ENCODE results near the gene TTLL5.

Gene TTLL5

DNA sequence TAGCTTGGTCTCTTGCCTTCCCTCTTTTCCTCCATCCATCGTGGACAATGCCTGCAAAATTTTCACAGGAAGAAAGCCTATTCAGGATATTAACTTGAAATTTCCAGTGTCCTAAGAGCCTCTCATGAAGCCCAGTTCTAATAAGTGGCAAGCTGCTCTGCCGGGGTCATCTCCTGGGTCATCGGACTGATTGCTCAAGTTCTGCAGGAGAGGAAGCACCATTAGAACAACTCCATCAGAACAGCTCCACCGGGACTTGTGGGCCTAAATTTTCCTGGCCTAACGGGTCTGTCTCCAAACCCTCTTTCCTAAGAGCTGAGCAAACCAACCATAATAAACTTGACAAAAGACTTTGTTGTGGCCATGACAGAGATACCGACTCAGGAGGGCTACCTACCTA lies 14.3 kb upstream of the TTLL5 start:
- Histone ChIP-seq H3K9ac (no peak overlapping the region), H3K4me2 (no peak overlapping the region), H4K20me1 (ENCODE audit: insufficient read depth) (no peaks in the 10 kb centered on the region), H3K27me3 (ENCODE audit: insufficient read depth, low read depth) (no peaks in the 10 kb centered on the region), H3K4me1 (ENCODE audit: low read depth, poor library complexity, severe bottlenecking) (no peaks in the 10 kb centered on the region), H2AFZ (ENCODE audit: low read depth) (no peak overlapping the region), H3K27ac (no peak overlapping the region), H3K4me3 (IDR thresholded peaks at IDR 0.05; ENCODE audit: insufficient read depth, low read depth, low read length) (no peak overlapping the region), H3K36me3 (ENCODE audit: insufficient read depth) (no peaks in the 10 kb centered on the region), H3K79me2 (ENCODE audit: insufficient read depth, low read depth) (no peaks in the 10 kb centered on the region)
- TF ChIP-seq CTCF (conservative IDR thresholded peaks at IDR 0.05; ENCODE audit: low read depth, low read length), result no peak

DNA sequence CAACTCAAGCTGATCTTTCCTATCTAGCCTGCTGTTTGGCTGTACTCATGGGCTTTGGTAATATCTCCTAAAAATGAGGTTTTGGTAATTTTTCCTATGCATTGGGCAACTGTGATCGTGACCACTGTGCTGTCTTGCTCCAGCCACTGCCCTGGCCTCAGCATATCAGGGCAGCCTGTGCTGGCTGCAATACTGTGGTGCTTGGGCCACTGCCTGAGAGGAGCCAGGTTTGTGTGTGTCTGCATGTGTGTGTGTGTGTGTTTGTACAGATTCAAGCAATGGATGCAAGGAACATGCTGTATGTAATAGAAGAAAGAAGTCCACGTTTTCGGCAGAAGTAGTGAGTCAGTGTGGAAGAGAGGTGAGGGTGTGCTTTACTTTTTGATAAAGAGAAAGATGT lies 13.4 kb upstream of the TTLL5 start:
- Histone ChIP-seq H3K27me3 (ENCODE audit: insufficient read depth, low read depth) (no peaks in the 10 kb centered on the region), H3K4me2 (no peak overlapping the region), H3K4me1 (ENCODE audit: low read depth, poor library complexity, severe bottlenecking) (no peaks in the 10 kb centered on the region), H3K27ac (no peak overlapping the region), H3K9ac (no peak overlapping the region), H3K4me3 (IDR thresholded peaks at IDR 0.05; ENCODE audit: insufficient read depth, low read depth, low read length) (no peak overlapping the region), H3K79me2 (ENCODE audit: insufficient read depth, low read depth) (no peaks in the 10 kb centered on the region), H4K20me1 (ENCODE audit: insufficient read depth) (no peaks in the 10 kb centered on the region), H2AFZ (ENCODE audit: low read depth) (no peak overlapping the region), H3K36me3 (ENCODE audit: insufficient read depth) (no peaks in the 10 kb centered on the region)
- TF ChIP-seq CTCF (conservative IDR thresholded peaks at IDR 0.05; ENCODE audit: low read depth, low read length), result no peak

GRCh38 chr14:75648066-75648838 lies 12.8 kb upstream of the TTLL5 start:
- Histone ChIP-seq H3K9ac (no peak overlapping the region), H3K36me3 (ENCODE audit: insufficient read depth) (no peaks in the 10 kb centered on the region), H3K27me3 (ENCODE audit: insufficient read depth, low read depth) (no peaks in the 10 kb centered on the region), H2AFZ (ENCODE audit: low read depth) (no peak overlapping the region), H3K4me1 (ENCODE audit: low read depth, poor library complexity, severe bottlenecking) (no peaks in the 10 kb centered on the region), H3K4me3 (IDR thresholded peaks at IDR 0.05; ENCODE audit: insufficient read depth, low read depth, low read length) (no peak overlapping the region), H3K4me2 (no peak overlapping the region), H3K79me2 (ENCODE audit: insufficient read depth, low read depth) (no peaks in the 10 kb centered on the region), H4K20me1 (ENCODE audit: insufficient read depth) (no peaks in the 10 kb centered on the region), H3K27ac (no peak overlapping the region)
- TF ChIP-seq CTCF (conservative IDR thresholded peaks at IDR 0.05; ENCODE audit: low read depth, low read length), result no peak

- H3K4me3 ChIP-seq (IDR thresholded peaks at IDR 0.05; ENCODE audit: insufficient read depth, low read depth, low read length), result no peak overlapping the region
- H2AFZ ChIP-seq (ENCODE audit: low read depth), result no peak overlapping the region
- TF ChIP-seq CTCF (conservative IDR thresholded peaks at IDR 0.05; ENCODE audit: low read depth, low read length), result no peak
- no peak overlapping the region for H3K27ac ChIP-seq
- no peak overlapping the region for H3K4me2 ChIP-seq
- no peaks in the 10 kb centered on the region for H3K27me3 ChIP-seq (ENCODE audit: insufficient read depth, low read depth)
- no peaks in the 10 kb centered on the region for H4K20me1 ChIP-seq (ENCODE audit: insufficient read depth)
- no peaks in the 10 kb centered on the region for H3K4me1 ChIP-seq (ENCODE audit: low read depth, poor library complexity, severe bottlenecking)
- no peaks in the 10 kb centered on the region for H3K79me2 ChIP-seq (ENCODE audit: insufficient read depth, low read depth)
- H3K9ac ChIP-seq, result no peak overlapping the region
- no peaks in the 10 kb centered on the region for H3K36me3 ChIP-seq (ENCODE audit: insufficient read depth)
Measured at GRCh38 chr14:75649337-75649736, 11.7 kb upstream of the TTLL5 start.

Measured in KMS-11 (cell line).